Heart left ventricle (tissue), 13 donors: Measurements from ENCODE around the gene POLR1D.

ENCODE experiments used
- POLR2A ChIP-seq, 2 donors: fragments of 450-650 bp; IDR thresholded peaks; one replicate each; pipeline ENCODE4 v1.6.1; 2017; ENCODE audit warnings: antibody characterized with exemption in 2 of 2, mild to moderate bottlenecking in 2 of 2, moderate library complexity in 2 of 2
- TF ChIP-seq, protein P1 (sequence below), 12 donors: fragments of 200-600 bp; sonication (generic) in 4 of 12; IDR thresholded peaks; one replicate each; pipeline versions ENCODE4 v1.5.0 to v1.8.0; 2018 to 2022; ENCODE audit warnings: antibody characterized with exemption in 12 of 12, mild to moderate bottlenecking in 5 of 12
- donor health status: ischemic (EF 13 %, LVEDD 7.1; RV severe dilation, severe dysfunction).
- donor health status: DM: no; HTN: yes; CAD: no.
- donor health status: DM: no; HTN: no; CAD: no.
- donor health status: ischemic (EF 25% LVEDD 6.9; RV normal size, moderate dysfunction).
- donor health status: ischemic (EF 25% LVEDD 5.7; RV mildly dilated, moderate dysfunction).
- donor health status: ischemic (EF 35%, LVEDD 5.7; RV mildly dilated, moderate dysfunction).
- donor health status: nonischemic (EF 11% LVEDD 7.7; RV severe dilation, severe dysfunction).
- donor health status: DM: yes; HTN: yes; CAD: no.
- donor health status: PGD.
- donor health status: ischemic (EF 29% LVEDD 5.4; RV normal size, mild dysfunction).
- donor health status: nonischemic (EF 23%, LVEDD 6.1; RV moderate dilation, normal function).

DNA sequence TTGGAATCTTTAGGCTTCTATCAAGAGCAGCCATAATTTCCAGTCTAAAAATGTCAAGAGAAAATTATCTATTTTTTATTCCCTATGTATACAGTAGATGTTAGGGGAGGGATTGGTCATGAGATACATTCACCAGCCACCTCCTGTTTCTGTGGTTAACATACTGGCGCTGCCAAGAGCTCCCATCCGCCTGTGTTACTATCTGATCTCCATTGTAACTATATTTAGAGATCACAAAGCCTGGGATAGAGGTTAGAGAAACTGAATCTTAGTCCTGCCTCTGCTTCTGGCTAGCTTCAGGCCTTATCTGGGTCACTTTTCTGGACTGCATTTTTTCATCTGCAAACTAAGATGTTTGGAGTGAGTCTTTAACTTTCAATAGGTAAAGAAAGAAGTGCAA, 46.3 kb downstream of the POLR1D start:
- TF ChIP-seq, protein P1, sequence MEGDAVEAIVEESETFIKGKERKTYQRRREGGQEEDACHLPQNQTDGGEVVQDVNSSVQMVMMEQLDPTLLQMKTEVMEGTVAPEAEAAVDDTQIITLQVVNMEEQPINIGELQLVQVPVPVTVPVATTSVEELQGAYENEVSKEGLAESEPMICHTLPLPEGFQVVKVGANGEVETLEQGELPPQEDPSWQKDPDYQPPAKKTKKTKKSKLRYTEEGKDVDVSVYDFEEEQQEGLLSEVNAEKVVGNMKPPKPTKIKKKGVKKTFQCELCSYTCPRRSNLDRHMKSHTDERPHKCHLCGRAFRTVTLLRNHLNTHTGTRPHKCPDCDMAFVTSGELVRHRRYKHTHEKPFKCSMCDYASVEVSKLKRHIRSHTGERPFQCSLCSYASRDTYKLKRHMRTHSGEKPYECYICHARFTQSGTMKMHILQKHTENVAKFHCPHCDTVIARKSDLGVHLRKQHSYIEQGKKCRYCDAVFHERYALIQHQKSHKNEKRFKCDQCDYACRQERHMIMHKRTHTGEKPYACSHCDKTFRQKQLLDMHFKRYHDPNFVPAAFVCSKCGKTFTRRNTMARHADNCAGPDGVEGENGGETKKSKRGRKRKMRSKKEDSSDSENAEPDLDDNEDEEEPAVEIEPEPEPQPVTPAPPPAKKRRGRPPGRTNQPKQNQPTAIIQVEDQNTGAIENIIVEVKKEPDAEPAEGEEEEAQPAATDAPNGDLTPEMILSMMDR (IDR thresholded peaks at IDR 0.05), result no peak
- TF ChIP-seq POLR2A (IDR thresholded peaks at IDR 0.05), result no peak
